ENCODE results near the gene VANGL2. TPM values are rescaled to one million over a fixed set of nuclear protein-coding genes. Genes with fewer than 3 reads are reported as not detected.

VANGL2 gene
- polyA plus RNA-seq, 1 experiment = 0.33 TPM

- ChIA-PET CTCF (interaction anchor here (1.2 kb wide), 1 partner anchor 30 kb away, joined by 3 read pairs; no protein-coding TSS in a partner anchor), POLR2A (no interaction called here)
- H3K27me3 ChIP-seq (ENCODE audit: control insufficient read depth, insufficient read depth, low read length) = peaks cover 19% of the 10 kb centered on the region
- H3K4me3 ChIP-seq (ENCODE audit: low read depth, low read length) = no peak overlapping the region
- TF ChIP-seq CTCF (IDR thresholded peaks at IDR 0.05; ENCODE audit: insufficient read depth, low read depth, low read length) = no peak
- no peak for DNase-seq (ENCODE audit: low read depth)
- H3K36me3 ChIP-seq (ENCODE audit: control insufficient read depth, insufficient read depth, low read length) = no peaks in the 10 kb centered on the region
Measured at GRCh38 chr1:160406131-160406968, 6.0 kb downstream of the VANGL2 start.

DNA sequence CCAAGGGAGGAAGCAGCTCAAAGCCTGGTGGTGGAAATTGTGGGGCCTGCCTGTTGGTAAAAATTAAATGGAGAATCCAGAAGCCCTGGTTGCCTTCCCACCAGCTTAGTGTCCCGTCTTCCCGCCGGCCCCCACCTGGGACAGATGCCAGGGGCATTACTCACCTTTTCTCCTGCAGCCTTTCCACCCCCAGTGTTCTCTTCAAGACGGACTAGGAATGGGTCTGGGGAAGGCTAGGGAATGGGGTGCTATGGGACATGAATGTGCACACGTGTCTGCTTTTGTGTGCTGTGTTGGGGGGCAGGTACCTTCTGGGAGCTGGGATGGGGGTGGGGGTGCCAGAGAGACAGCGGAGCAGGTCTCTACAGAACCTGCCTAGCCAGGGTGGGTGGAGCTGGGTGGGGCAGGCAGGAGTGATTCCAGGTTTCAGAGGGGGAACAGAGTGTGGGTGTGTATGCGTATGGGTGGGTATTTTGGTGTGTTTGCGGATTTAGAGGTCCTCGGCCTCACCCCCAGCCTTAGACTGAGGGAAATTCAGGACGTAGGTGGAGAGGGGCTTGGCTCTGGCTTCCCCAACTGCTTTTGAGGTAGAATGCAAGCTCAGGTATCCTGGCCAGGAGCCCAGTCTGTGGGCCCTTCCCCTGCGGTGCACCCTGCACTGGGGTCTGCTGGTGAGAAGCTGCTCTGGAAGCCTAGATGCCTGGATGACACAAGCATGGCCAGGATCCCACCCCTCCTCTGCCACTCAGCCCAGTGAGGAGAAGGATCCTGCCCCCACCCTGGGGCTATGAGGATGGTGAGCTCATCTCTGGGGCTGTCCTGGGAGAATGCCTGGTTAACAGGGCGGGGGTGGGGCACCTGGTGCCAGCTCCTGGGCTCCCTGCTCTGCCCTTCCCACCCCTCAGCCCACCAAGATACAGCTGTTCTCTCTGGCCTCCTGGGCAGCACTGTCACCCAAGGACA, 7.8 kb downstream of the VANGL2 start:
- ChIA-PET POLR2A (no interaction called here), CTCF (interaction anchor here (0.6 to 1.5 kb wide), 3 partner anchors 21 to 1275 kb away, joined by 3 read pairs; no protein-coding TSS in a partner anchor)
- no peak for DNase-seq (ENCODE audit: low read depth)
- Histone ChIP-seq H3K4me3 (ENCODE audit: low read depth, low read length) (no peak overlapping the region), H3K36me3 (ENCODE audit: control insufficient read depth, insufficient read depth, low read length) (no peaks in the 10 kb centered on the region), H3K27me3 (ENCODE audit: control insufficient read depth, insufficient read depth, low read length) (peaks cover 8% of the 10 kb centered on the region)
- TF ChIP-seq CTCF (IDR thresholded peaks at IDR 0.05; ENCODE audit: insufficient read depth, low read depth, low read length) = no peak

GRCh38 chr1:160408864-160409263, 8.5 kb downstream of the VANGL2 start:
- CTCF ChIA-PET = interaction anchor here (1.5 kb wide), 1 partner anchor 20 kb away, joined by 3 read pairs; no protein-coding TSS in a partner anchor
- Histone ChIP-seq H3K27me3 (ENCODE audit: control insufficient read depth, insufficient read depth, low read length) (peaks cover 7% of the 10 kb centered on the region), H3K4me3 (ENCODE audit: low read depth, low read length) (no peak overlapping the region), H3K36me3 (ENCODE audit: control insufficient read depth, insufficient read depth, low read length) (no peaks in the 10 kb centered on the region)
- TF ChIP-seq CTCF (IDR thresholded peaks at IDR 0.05; ENCODE audit: insufficient read depth, low read depth, low read length) = no peak
- POLR2A ChIA-PET = no interaction called here
- no peak for DNase-seq (ENCODE audit: low read depth)

DNA sequence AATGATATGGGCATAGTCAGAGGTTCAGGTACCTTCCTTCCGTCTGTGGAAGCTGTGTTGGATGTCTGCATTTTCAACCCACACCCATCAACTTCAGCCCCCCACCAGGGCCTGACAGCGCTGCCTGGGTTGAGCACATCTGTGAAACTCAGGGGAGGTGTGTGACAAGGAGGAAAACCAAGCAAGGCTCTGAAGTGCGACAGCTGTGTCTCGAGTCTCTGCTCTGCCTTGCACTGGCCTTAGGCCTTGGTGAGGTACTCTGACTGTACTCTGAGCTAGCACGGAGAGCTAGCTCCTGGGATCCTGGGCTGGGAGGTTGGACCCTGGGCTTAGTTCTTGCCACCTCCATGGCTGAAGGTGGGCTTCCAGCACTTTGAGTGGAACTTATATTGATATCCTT, 9.1 kb downstream of the VANGL2 start:
- no peaks in the 10 kb centered on the region for H3K36me3 ChIP-seq (ENCODE audit: control insufficient read depth, insufficient read depth, low read length)
- H3K27me3 ChIP-seq (ENCODE audit: control insufficient read depth, insufficient read depth, low read length) = peaks cover 5% of the 10 kb centered on the region
- ChIA-PET POLR2A (no interaction called here), CTCF (interaction anchor here (1.0 to 1.5 kb wide), 3 partner anchors 11 to 54 kb away, joined by 3 read pairs; no protein-coding TSS in a partner anchor)
- H3K4me3 ChIP-seq (ENCODE audit: low read depth, low read length) = no peak overlapping the region
- TF ChIP-seq CTCF (IDR thresholded peaks at IDR 0.05; ENCODE audit: insufficient read depth, low read depth, low read length) = no peak
- DNase-seq (ENCODE audit: low read depth) = no peak
